Measurements from ENCODE around the gene SPATA46. TPM values are rescaled to one million over a fixed set of nuclear protein-coding genes. Genes with fewer than 3 reads are reported as not detected.
A peak's percentile ranks its signal among the peaks of the same experiment; 100 is the strongest.
"Not testable (repeated sequence)": the region's sequence is repeated elsewhere in the genome, so short reads cannot be mapped to it uniquely, and the experiment has no call there.

Gene SPATA46
- total RNA-seq, 2 experiments from 2014 or later = not detected

- CTCF ChIA-PET = interaction anchor here (0.6 kb wide), 1 partner anchor 620 kb away, joined by 4 read pairs; no protein-coding TSS in a partner anchor
- DNase-seq = no peak
- Mint-ChIP-seq H3K27ac (no peak overlapping the region), H3K9me3 (no peaks in the 10 kb centered on the region), H3K4me1 (ENCODE audit: low read depth) (no peaks in the 10 kb centered on the region), H3K4me3 (no peak overlapping the region), H3K27me3 (ENCODE audit: low read depth) (peaks cover 4% of the 10 kb centered on the region), H3K36me3 (ENCODE audit: low read depth) (no peaks in the 10 kb centered on the region)
- intact Hi-C loops (cut with micrococcal nuclease) = loop anchor here (5.0 kb wide), 1 partner anchor 813 kb away; no protein-coding TSS in a partner anchor
Measured at GRCh38 chr1:162359523-162360236, 17.0 kb downstream of the SPATA46 start.

- intact Hi-C loops (cut with micrococcal nuclease) = loop anchor here (5.0 kb wide), 1 partner anchor 813 kb away; no protein-coding TSS in a partner anchor
- peaks cover 4% of the 10 kb centered on the region for H3K27me3 Mint-ChIP-seq (ENCODE audit: low read depth)
- no peaks in the 10 kb centered on the region for H3K36me3 Mint-ChIP-seq (ENCODE audit: low read depth)
- CTCF ChIA-PET = no interaction called here
- no peaks in the 10 kb centered on the region for H3K9me3 Mint-ChIP-seq
- H3K4me1 Mint-ChIP-seq (ENCODE audit: low read depth) = no peaks in the 10 kb centered on the region
- no peak for DNase-seq
- no peak overlapping the region for H3K27ac Mint-ChIP-seq
- no peak overlapping the region for H3K4me3 Mint-ChIP-seq
Measured at GRCh38 chr1:162358928-162359327, 17.7 kb downstream of the SPATA46 start.

- H3K27ac Mint-ChIP-seq = no peak overlapping the region
Measured at GRCh38 chr1:162357681-162358266, 18.9 kb downstream of the SPATA46 start.

GRCh38 chr1:162353702-162354101 is 23.0 kb downstream of the SPATA46 start:
- H3K9me3 Mint-ChIP-seq = no peaks in the 10 kb centered on the region
- no peak overlapping the region for H3K4me3 Mint-ChIP-seq
- H3K27ac Mint-ChIP-seq = no peak overlapping the region
- intact Hi-C loops (cut with micrococcal nuclease) = no loop called here
- CTCF ChIA-PET = interaction anchor here (0.7 kb wide), 1 partner anchor 136 kb away, joined by 3 read pairs; no protein-coding TSS in a partner anchor
- no peaks in the 10 kb centered on the region for H3K4me1 Mint-ChIP-seq (ENCODE audit: low read depth)
- H3K27me3 Mint-ChIP-seq (ENCODE audit: low read depth) = peaks cover 2% of the 10 kb centered on the region
- no peak for DNase-seq
- no peaks in the 10 kb centered on the region for H3K36me3 Mint-ChIP-seq (ENCODE audit: low read depth)

More at GRCh38 chr1:162357681-162358266, 18.9 kb downstream of the SPATA46 start:
- H3K4me3 Mint-ChIP-seq = no peak overlapping the region
- DNase-seq = peak; percentile 13
- no peaks in the 10 kb centered on the region for H3K27me3 Mint-ChIP-seq (ENCODE audit: low read depth)
- intact Hi-C loops (cut with micrococcal nuclease) = loop anchor here (5.0 kb wide), 1 partner anchor 815 kb away; no protein-coding TSS in a partner anchor
- no peaks in the 10 kb centered on the region for H3K9me3 Mint-ChIP-seq
- CTCF ChIA-PET = interaction anchor here (0.9 to 1.1 kb wide), 4 partner anchors 9 to 38 kb away, joined by 3 to 4 read pairs (median 4); partner anchors contain the start of gene C1orf226
- no peaks in the 10 kb centered on the region for H3K4me1 Mint-ChIP-seq (ENCODE audit: low read depth)
- no peaks in the 10 kb centered on the region for H3K36me3 Mint-ChIP-seq (ENCODE audit: low read depth)

- Mint-ChIP-seq H3K36me3 (ENCODE audit: low read depth) (no peaks in the 10 kb centered on the region), H3K4me3 (no peak overlapping the region), H3K4me1 (ENCODE audit: low read depth) (no peaks in the 10 kb centered on the region), H3K9me3 (no peaks in the 10 kb centered on the region), H3K27ac (no peak overlapping the region), H3K27me3 (ENCODE audit: low read depth) (peaks cover 2% of the 10 kb centered on the region)
- intact Hi-C loops (cut with micrococcal nuclease) = no loop called here
- no peak for DNase-seq
- CTCF ChIA-PET = no interaction called here
Measured at GRCh38 chr1:162353078-162353477, 23.6 kb downstream of the SPATA46 start.

- H3K4me3 Mint-ChIP-seq; H3K9me3 Mint-ChIP-seq; DNase-seq; H3K27ac Mint-ChIP-seq; H3K4me1 Mint-ChIP-seq (ENCODE audit: low read depth); H3K36me3 Mint-ChIP-seq (ENCODE audit: low read depth); H3K27me3 Mint-ChIP-seq (ENCODE audit: low read depth); intact Hi-C loops (cut with micrococcal nuclease): not testable (repeated sequence)
- CTCF ChIA-PET = interaction anchor here (1.1 kb wide), 2 partner anchors 40 to 497 kb away, joined by 3 read pairs; no protein-coding TSS in a partner anchor
Measured at GRCh38 chr1:162351874-162352273, 24.8 kb downstream of the SPATA46 start.

GRCh38 chr1:162351246-162351842 is 25.3 kb downstream of the SPATA46 start:
- CTCF ChIA-PET = interaction anchor here (1.1 kb wide), 2 partner anchors 40 to 497 kb away, joined by 3 read pairs; no protein-coding TSS in a partner anchor
- no peak overlapping the region for H3K4me3 Mint-ChIP-seq
- no peaks in the 10 kb centered on the region for H3K9me3 Mint-ChIP-seq
- H3K4me1 Mint-ChIP-seq (ENCODE audit: low read depth) = no peaks in the 10 kb centered on the region
- H3K36me3 Mint-ChIP-seq (ENCODE audit: low read depth) = no peaks in the 10 kb centered on the region
- intact Hi-C loops (cut with micrococcal nuclease) = no loop called here
- peaks cover 2% of the 10 kb centered on the region for H3K27me3 Mint-ChIP-seq (ENCODE audit: low read depth)
- DNase-seq = no peak
- H3K27ac Mint-ChIP-seq = no peak overlapping the region

- intact Hi-C loops (cut with micrococcal nuclease) = no loop called here
- Mint-ChIP-seq H3K4me1 (ENCODE audit: low read depth) (no peaks in the 10 kb centered on the region), H3K27me3 (ENCODE audit: low read depth) (peaks cover 2% of the 10 kb centered on the region), H3K9me3 (no peaks in the 10 kb centered on the region), H3K36me3 (ENCODE audit: low read depth) (no peaks in the 10 kb centered on the region), H3K4me3 (no peak overlapping the region), H3K27ac (no peak overlapping the region)
- CTCF ChIA-PET = no interaction called here
- no peak for DNase-seq
Measured at GRCh38 chr1:162349635-162350330, 26.9 kb downstream of the SPATA46 start.

GRCh38 chr1:162347281-162347680 is 29.4 kb downstream of the SPATA46 start:
- peaks cover 2% of the 10 kb centered on the region for H3K27me3 Mint-ChIP-seq (ENCODE audit: low read depth)
- intact Hi-C loops (cut with micrococcal nuclease) = no loop called here
- no peak overlapping the region for H3K4me3 Mint-ChIP-seq
- no peaks in the 10 kb centered on the region for H3K9me3 Mint-ChIP-seq
- no peaks in the 10 kb centered on the region for H3K36me3 Mint-ChIP-seq (ENCODE audit: low read depth)
- no peak overlapping the region for H3K27ac Mint-ChIP-seq
- no peak for DNase-seq
- no peaks in the 10 kb centered on the region for H3K4me1 Mint-ChIP-seq (ENCODE audit: low read depth)
- CTCF ChIA-PET = interaction anchor here (0.5 kb wide), 1 partner anchor 72 kb away, joined by 3 read pairs; no protein-coding TSS in a partner anchor

GRCh38 chr1:162343470-162343869 is 33.2 kb downstream of the SPATA46 start:
- no peak for DNase-seq
- Mint-ChIP-seq H3K27me3 (ENCODE audit: low read depth) (peaks cover 2% of the 10 kb centered on the region), H3K9me3 (no peaks in the 10 kb centered on the region), H3K36me3 (ENCODE audit: low read depth) (no peaks in the 10 kb centered on the region), H3K27ac (no peak overlapping the region), H3K4me1 (ENCODE audit: low read depth) (no peaks in the 10 kb centered on the region), H3K4me3 (no peak overlapping the region)
- CTCF ChIA-PET = no interaction called here
- intact Hi-C loops (cut with micrococcal nuclease) = no loop called here

- H3K4me3 Mint-ChIP-seq = no peak overlapping the region
- H3K9me3 Mint-ChIP-seq = no peaks in the 10 kb centered on the region
- H3K27ac Mint-ChIP-seq = no peak overlapping the region
- no peak for DNase-seq
- H3K36me3 Mint-ChIP-seq (ENCODE audit: low read depth) = no peaks in the 10 kb centered on the region
- intact Hi-C loops (cut with micrococcal nuclease) = no loop called here
- no peaks in the 10 kb centered on the region for H3K4me1 Mint-ChIP-seq (ENCODE audit: low read depth)
- CTCF ChIA-PET = interaction anchor here (0.6 kb wide), 2 partner anchors 102 to 972 kb away, joined by 3 read pairs; no protein-coding TSS in a partner anchor
- H3K27me3 Mint-ChIP-seq (ENCODE audit: low read depth) = peaks cover 2% of the 10 kb centered on the region
Measured at GRCh38 chr1:162342452-162342983, 34.1 kb downstream of the SPATA46 start.

Measured in activated naive CD4-positive, alpha-beta T cell treated with anti-CD3 and anti-CD28 coated beads for 36 hours (primary cell).